BE2C (cell line): Measurements from ENCODE around the gene LEKR1.

Experiments used
- DNase-seq: peaks from one replicate; pipeline ENCODE4 v3.0.0-alpha.2; 2020
- H3K27me3 ChIP-seq: fragments of 250-450 bp; sonication (Bioruptor Pico); 2 replicates; pipeline ENCODE4 v1.5.1; 2020; ENCODE audit warnings: mild to moderate bottlenecking
- H3K36me3 ChIP-seq: fragments of 250-450 bp; sonication (Bioruptor Pico); 2 replicates; pipeline ENCODE4 v1.5.1; 2020; ENCODE audit warnings: mild to moderate bottlenecking
- H3K4me1 ChIP-seq: fragments of 250-450 bp; sonication (Bioruptor Pico); 2 replicates; pipeline ENCODE4 v1.5.1; 2020
- H3K4me3 ChIP-seq: 2 replicates; pipeline ENCODE4 v1.5.1; 2011; ENCODE audit warnings: low read depth, low read length
- H3K9me3 ChIP-seq: fragments of 250-450 bp; sonication (Bioruptor Pico); 2 replicates; pipeline ENCODE4 v1.5.1; 2020
- TF ChIP-seq, protein P1 (sequence below): IDR thresholded peaks from 2 replicates; pipeline ENCODE4 v1.5.1; 2012; ENCODE audit warnings: mild to moderate bottlenecking, low read depth, low read length

LEKR1 gene

DNA sequence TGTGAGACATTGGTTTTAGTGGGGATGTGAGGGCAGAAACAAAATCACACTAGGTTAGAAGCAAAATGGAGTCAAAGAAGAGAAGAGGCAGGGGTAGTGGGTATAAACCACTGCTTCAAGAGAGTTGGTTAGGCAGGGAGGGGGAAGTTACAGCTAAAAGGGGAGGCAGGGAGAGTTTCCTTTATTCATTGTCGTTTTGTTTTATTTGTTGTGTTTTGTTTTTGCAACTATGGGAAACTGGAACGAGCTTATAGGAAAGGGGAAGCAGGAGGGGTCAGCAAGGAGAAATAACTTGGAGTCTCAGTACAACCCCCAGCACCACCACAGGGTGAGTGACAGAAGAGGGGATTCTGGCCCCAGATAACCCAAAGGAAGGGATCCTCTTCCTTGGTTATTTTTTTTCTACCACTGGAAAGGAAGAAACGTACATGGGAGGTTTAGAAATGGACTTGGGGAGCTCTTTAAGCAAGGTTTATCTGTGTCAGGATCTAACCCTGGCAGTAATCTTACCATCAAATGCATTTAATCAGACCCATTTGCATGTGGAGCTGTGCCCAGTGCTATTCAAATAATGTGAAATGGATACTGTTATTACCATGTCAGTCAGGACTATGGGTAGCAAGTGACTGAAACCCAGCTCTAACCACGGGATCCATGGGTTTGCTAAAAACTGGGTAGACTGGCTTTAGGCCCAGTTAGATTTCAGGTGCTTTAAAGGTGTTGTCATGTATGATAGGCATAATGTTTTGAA lies 265.1 kb downstream of the LEKR1 start:
- H3K36me3 ChIP-seq, result no peaks in the 10 kb centered on the region
- no peak overlapping the region for H3K4me3 ChIP-seq
- peaks cover 8% of the 10 kb centered on the region for H3K4me1 ChIP-seq
- TF ChIP-seq, protein P1, sequence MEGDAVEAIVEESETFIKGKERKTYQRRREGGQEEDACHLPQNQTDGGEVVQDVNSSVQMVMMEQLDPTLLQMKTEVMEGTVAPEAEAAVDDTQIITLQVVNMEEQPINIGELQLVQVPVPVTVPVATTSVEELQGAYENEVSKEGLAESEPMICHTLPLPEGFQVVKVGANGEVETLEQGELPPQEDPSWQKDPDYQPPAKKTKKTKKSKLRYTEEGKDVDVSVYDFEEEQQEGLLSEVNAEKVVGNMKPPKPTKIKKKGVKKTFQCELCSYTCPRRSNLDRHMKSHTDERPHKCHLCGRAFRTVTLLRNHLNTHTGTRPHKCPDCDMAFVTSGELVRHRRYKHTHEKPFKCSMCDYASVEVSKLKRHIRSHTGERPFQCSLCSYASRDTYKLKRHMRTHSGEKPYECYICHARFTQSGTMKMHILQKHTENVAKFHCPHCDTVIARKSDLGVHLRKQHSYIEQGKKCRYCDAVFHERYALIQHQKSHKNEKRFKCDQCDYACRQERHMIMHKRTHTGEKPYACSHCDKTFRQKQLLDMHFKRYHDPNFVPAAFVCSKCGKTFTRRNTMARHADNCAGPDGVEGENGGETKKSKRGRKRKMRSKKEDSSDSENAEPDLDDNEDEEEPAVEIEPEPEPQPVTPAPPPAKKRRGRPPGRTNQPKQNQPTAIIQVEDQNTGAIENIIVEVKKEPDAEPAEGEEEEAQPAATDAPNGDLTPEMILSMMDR, result no peak
- no peaks in the 10 kb centered on the region for H3K9me3 ChIP-seq
- DNase-seq, result no peak
- no peaks in the 10 kb centered on the region; the same call in 1 of the 2 replicates for H3K27me3 ChIP-seq

GRCh38 chr3:157092230-157092629 lies 266.1 kb downstream of the LEKR1 start:
- Histone ChIP-seq H3K27me3 (no peaks in the 10 kb centered on the region; the same call in 1 of the 2 replicates), H3K4me3 (no peak overlapping the region), H3K9me3 (no peaks in the 10 kb centered on the region), H3K4me1 (peaks cover 8% of the 10 kb centered on the region), H3K36me3 (no peaks in the 10 kb centered on the region)
- TF ChIP-seq, protein P1, result no peak
- DNase-seq, result no peak

DNA sequence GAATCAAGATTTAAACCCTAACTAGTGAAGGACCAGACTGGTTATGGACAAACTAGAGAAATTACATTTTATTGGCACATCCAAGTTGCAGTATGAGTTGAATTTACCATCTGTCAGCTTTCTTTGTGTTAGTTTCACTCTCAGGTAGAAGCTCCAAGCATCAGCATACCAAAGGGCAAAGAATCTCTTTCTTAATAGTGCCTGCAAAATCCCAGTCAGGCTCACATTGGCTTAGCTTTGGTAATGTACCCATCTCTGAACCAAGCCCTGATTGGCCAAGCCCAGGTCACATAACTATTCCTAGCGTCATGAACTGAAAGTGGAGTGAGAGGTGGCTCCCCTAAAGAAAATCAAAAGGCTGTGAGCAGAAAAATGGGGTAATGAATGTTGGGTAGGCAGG lies 266.9 kb downstream of the LEKR1 start:
- no peaks in the 10 kb centered on the region for H3K9me3 ChIP-seq
- TF ChIP-seq, protein P1, result no peak
- no peaks in the 10 kb centered on the region for H3K36me3 ChIP-seq
- no peaks in the 10 kb centered on the region; the same call in 1 of the 2 replicates for H3K27me3 ChIP-seq
- no peak for DNase-seq
- peaks cover 6% of the 10 kb centered on the region for H3K4me1 ChIP-seq
- H3K4me3 ChIP-seq, result no peak overlapping the region

DNA sequence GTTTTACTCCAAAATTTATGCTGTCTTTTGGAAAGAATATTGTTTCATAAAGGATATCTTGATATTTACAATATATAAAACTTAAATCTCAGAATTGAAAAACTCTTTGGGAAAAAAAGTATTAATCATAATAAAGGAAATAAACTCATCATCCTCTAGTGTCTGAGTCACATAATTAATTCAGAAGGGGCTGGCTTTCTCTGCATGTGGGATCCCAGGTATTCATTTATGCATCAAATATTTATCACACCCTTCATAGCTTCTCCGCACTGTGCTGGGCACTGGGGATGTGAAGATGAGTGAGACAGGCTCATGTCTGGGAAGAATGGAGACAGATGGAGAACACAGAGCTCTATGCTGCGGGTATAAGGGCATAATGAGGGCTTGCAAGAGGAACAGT lies 268.1 kb downstream of the LEKR1 start:
- Histone ChIP-seq H3K9me3 (no peaks in the 10 kb centered on the region), H3K4me3 (no peak overlapping the region), H3K36me3 (no peaks in the 10 kb centered on the region), H3K27me3 (no peaks in the 10 kb centered on the region; the same call in 1 of the 2 replicates), H3K4me1 (peaks cover 4% of the 10 kb centered on the region)
- TF ChIP-seq, protein P1, result no peak
- DNase-seq, result no peak

DNA sequence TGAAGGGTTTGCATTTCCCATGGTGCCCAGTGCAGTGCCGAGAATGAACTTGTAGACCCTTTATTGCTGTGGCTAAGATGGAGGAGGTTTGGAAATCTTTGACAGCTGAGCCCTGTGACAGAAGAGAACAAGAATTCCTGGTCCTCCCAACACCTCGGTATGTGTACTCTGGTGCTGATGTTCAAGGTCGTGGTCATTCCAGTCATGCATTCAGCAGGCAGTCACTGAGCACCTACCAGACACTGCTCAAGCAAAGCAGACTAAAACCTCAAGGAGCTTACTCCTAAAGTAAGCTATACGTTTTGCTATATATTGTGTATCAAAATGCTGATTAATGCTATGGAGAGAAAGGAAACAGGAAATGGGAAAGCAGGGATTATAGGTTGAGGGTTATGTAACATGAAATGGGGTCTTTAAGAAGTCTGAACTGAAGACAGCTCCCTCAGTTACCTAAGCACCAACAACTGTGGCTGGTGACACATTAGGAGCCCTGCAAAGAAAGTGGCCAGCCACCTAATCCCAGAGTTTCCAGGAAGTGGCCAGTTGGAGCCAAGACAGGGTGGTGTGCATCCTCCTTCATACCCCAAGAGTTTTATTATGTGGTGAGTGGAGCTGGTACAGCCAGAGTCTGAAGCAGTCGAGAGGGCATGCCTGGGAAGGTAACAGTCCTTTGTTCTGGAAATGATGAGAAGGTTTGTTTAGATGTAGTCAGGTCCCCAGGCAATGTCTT lies 268.8 kb downstream of the LEKR1 start:
- TF ChIP-seq, protein P1, result no peak
- DNase-seq, result no peak
- H3K9me3 ChIP-seq, result no peaks in the 10 kb centered on the region
- H3K4me3 ChIP-seq, result no peak overlapping the region
- H3K4me1 ChIP-seq, result no peaks in the 10 kb centered on the region
- H3K27me3 ChIP-seq, result no peaks in the 10 kb centered on the region; the same call in 1 of the 2 replicates
- no peaks in the 10 kb centered on the region for H3K36me3 ChIP-seq
